ENCODE data around the gene TPRN.

Gene TPRN

DNA sequence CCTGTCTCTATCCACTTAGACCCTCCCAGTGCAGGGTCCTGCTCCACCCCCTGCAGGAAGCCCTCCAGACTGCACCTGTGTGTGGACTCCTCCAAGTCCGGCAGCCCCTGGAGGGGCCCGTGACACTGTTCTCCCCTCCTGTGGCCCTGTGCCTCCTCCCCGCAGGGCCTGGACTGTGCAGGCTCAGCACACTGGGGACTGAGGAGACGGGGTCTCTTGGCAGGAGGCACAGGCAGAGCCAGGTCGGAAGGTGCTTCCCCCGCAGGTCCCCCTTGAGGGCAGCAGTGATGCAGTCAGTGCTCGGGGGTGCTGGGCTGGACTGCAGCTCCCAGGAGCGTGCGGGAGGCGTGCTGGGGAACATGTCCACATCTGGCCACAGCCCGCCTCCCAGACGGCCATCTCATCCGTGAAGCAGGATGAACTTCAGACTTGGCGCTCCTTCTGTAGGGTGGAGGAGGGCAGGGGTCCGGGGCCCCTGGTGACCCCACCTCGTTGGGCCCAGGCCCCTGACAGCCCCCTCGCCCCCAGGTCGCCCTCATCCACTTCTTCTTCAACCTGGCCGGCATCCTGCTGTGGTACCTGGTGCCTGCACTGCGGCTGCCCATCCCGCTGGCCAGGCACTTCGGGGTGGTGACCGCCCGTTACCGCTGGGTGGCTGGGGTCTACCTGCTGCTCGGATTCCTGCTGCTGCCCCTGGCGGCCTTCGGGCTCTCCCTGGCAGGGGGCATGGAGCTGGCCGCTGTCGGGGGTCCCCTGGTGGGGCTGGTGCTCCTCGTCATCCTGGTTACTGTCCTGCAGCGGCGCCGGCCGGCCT lies 35.1 kb upstream of the TPRN start:
- DNase-seq, result peak in 1 of 5 donors; percentile 8

DNA sequence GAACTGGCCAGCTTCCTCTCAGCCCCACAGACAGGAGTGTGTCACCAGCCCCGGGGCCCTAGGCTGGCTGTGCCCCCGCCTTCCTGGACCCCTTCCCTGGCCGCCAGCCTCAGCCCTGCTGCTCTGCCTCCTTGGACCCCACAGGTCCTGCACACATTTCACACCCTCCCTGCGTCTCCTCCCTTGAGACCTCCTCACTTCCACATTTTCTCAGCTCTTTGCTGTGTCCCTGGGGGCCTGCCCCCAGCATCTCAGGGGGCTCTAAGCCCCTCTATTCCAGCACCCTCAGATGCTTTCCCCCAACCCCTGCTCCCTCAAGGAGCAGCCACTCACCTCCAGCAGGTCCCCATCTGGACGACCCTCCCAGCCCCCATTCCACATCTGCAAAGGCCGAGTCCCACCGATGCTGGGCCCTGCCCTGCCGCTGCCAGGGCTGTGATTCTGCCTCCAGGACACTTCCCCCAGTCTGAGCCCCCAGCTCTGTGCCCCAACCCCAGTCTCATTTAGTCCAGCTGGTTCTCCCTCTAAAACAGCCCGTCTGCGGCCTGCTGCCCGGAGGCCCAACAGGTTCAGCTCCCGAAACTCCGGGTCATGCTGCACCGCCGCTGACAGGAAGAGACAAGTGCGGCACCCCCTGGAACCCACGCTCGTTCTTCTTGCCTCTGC lies 34.4 kb upstream of the TPRN start:
- DNase-seq, result peak in 1 of 5 donors; percentile 2

DNA sequence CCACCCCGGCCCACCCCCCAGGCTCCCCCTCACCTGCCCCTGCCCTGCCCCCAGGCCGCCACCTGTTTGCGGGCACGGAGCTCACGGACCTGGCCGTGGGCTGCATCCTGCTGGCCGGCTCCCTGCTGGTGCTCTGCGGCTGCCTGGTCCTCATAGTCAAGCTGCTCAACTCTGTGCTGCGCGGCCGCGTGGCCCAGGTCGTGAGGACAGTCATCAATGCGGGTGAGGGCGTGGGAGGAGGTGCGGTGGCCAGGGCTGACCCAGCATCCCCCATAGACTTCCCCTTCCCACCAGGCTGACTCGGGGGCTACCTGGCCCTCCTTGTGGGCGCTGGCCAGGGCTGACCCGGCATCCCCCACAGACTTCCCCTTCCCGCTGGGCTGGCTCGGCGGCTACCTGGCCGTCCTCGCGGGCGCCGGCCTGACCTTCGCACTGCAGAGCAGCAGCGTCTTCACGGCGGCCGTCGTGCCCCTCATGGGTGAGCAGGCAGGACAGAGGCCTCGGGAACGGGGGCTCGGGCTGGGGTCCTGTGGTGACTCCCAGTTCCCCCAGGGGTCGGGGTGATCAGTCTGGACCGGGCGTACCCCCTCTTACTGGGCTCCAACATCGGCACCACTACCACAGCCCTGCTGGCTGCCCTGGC lies 33.6 kb upstream of the TPRN start:
- peak in 1 of 5 donors; percentile 2 for DNase-seq

DNA sequence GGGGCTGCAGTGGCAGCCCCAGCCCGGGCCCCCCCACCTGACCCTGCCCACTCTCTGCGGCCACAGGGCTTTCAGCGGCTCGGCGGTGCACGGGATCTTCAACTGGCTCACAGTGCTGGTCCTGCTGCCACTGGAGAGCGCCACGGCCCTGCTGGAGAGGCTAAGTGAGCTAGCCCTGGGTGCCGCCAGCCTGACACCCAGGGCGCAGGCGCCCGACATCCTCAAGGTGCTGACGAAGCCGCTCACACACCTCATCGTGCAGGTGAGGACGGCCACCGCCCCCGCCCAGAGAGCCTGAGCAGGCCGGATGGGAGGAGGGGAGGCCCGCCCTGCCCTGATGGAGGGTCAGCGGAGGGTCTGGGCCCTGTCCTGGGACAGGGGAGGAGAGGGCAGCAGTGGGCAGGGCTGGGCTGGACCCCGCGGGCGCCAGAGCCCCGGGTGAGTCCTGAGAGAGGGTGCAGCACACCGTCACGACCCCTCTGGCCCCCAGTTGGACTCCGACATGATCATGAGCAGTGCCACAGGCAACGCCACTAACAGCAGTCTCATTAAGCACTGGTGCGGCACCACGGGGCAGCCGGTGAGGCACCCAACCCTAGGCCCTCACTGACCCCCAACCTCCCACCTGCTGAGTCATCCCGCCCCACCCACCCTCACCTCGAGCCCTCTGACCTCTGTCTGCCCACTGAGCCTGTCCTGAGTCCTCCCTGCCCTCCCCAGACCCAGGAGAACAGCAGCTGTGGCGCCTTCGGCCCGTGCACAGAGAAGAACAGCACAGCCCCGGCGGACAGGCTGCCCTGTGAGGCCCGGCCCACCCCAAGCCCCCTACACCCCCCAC lies 32.8 kb upstream of the TPRN start:
- no peak for DNase-seq

- no peak for DNase-seq
Measured at GRCh38 chr9:137232510-137232909, 32.0 kb upstream of the TPRN start.

- DNase-seq, result no peak
Measured at GRCh38 chr9:137232101-137232500, 31.6 kb upstream of the TPRN start.

GRCh38 chr9:137231372-137232039 lies 31.0 kb upstream of the TPRN start:
- no peak for DNase-seq

DNA sequence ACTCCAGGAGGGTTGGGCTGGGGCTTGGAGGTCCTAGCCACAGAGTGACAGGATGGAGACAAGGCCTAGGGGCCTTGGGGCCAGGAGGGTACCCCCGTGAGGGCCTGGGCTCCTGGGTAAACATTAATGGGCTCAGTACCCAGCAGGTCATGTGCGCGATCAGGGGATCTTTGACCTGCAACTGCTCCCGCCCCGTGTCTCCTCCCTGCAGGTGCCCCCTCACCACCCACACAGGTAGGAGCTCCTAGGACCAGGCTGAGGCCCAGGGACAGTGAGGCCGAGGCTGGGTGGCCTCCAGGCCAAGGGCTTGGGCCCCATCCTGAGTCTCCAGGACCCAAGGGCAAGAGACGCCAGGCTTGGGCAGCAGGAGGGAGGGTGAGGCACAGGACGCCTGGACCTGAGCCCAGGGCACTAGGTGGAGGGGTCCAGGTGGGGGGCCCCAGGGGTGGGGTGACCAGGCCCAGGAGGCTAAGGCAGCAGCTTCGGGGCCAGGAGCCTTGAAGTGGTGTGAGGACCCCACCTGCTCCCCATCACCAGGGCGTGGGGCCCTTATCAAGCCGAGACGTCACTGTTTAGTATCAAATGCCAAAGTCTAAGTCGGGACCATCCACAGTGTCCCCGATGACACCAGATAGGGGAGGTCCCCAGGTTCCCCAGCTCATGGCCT lies 30.3 kb upstream of the TPRN start, which contains the start of gene SLC34A3:
Gene SLC34A3 (plus strand): TSS at position 197 of the 667 bp plus-strand sequence. CDS start 802 bp downstream, outside the sequence.
- no peak for DNase-seq

DNA sequence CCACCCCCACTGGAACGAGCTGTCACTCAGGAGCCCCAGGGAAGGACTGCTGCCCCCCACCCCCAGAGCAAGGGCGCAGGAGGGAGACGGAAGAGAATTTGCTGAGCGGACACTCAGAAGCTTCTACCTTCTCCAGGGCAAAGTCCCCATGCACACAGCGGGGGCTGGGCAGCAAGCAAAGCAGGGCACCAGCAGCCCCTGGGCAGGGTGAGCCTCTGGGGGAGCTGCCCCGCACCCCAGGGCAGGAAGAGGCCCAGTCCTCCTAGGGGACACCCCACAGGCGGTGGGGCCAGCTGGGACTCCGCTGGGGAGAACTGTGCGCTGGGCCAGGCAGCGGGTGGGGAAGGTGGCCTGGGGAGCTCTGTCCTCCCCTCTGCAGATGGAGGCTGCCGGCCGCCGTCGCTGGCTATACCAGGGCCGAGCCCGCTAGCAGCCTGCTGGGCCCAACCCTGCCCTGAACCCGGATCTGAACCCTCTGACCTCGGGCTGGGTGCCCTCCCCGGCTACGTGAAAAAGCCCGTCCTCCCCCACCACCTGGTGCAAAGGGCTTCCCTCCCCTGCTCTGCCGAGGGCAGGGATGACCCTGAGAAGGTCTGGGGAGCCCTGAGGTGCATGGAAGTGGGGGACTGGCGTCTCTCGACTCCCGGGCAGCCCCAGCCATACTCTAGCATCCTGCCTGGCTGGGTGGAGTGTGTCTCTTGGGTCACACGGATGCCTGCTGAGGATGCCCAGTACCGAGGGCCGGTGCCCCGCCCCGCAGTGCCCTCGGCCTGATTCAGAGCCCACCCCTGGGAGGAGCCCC lies 29.6 kb upstream of the TPRN start:
- no peak for DNase-seq

DNA sequence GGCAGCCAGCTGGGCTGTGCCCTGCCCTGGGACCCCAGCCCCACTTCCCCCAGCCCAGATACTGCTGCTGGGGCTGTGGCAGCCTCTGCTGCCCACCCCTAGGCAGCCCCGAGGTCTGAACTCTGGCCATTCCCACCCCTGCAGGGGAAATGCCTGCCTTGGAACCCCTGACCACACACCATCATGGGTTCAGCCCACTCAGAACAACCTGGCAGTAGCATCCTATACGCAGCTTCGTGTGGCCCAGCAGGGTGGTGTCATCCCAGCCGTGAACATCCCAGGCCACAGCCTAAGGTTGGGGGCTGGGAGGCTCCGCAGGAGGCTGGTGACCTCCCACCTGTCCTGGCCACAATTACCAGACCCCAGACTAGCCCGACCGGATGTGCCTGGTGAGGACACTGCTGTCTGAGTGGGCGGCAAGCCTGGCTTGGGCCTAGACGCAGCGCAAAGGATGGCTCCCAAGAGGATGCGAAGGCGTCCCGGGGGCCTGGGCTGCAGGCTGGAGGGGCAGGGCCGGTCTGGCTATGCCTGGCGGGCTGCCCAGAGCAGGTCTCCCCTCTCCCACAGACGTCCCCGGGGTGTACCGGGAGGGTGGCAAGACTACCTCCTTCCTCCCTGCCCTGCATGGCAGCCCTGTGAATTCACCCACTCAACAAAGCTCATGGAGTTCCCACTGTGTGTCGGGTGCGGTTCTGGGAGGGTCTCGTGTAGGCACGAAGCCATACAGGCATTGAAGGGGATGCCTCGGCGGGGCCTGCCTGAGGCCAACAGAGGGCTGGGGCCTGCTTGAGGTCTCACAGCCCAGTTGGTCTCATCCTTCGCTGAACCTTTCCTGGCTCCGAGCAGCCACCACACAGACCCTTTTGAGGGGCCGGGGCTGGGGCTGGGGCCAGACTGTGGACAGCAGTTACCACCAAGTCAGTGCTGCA lies 28.7 kb upstream of the TPRN start:
- DNase-seq, result no peak

DNA sequence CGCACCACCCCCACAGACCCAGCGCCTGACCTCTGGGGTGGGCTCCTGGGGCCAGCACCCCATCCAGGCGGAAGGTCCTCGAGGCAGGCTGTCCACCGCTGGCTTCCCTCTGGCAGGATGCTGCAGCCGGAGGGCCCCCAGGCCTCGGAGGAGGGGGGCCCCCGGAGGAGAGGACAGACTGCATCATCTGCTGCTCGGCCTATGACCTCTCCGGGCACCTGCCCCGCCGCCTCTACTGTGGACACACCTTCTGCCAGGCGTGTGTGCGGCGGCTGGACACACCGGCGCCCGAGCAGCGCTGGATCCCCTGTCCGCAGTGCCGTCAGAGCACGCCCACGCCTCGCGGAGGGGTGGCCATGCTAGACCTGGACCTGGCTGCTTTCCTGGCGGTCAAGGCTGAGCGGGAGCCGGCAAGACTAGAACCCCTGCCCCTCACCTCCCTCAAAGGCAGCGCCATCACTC lies 28.0 kb upstream of the TPRN start:
- no peak for DNase-seq

DNA sequence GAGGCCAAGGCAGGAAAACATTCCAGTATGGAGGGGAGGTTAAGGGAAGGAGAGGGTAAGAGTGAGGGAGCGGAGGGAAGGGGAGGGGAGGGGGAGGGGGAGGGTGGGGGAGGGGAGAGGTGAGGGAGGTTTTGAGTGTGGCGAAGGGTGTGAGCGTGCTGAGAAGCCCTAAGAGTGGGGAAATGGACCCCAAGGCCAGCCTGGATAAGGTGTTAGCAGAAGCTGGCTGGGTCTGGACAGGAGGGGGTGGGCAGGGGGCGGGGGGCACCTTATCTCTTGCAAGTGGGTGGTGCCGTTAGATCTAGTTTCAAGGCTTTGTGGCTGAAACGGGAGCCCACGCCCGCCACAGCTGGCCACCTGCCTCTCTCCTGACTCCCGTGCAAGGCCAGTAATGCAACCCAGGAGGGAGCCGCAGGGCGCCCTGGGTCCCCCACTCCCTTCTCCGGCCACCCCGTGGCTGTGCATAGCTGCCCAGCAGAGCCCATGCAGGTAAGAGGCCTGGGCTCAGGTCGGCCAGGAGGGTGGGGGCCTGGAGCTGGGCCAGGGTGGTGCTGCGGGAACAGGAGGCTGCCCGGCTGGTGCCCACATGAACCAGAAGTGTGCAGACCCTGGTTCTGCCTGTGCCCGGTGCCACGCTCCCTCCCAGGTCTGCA lies 27.4 kb upstream of the TPRN start:
- DNase-seq, result no peak

GRCh38 chr9:137227054-137227852 lies 26.7 kb upstream of the TPRN start, which contains the start of gene RNF224:
TSS of gene RNF224 (plus strand) at chr9:137227502. CDS start at chr9:137228336, 834 bp downstream.
- peak; percentile 55 to 78 (median 75) for DNase-seq

DNA sequence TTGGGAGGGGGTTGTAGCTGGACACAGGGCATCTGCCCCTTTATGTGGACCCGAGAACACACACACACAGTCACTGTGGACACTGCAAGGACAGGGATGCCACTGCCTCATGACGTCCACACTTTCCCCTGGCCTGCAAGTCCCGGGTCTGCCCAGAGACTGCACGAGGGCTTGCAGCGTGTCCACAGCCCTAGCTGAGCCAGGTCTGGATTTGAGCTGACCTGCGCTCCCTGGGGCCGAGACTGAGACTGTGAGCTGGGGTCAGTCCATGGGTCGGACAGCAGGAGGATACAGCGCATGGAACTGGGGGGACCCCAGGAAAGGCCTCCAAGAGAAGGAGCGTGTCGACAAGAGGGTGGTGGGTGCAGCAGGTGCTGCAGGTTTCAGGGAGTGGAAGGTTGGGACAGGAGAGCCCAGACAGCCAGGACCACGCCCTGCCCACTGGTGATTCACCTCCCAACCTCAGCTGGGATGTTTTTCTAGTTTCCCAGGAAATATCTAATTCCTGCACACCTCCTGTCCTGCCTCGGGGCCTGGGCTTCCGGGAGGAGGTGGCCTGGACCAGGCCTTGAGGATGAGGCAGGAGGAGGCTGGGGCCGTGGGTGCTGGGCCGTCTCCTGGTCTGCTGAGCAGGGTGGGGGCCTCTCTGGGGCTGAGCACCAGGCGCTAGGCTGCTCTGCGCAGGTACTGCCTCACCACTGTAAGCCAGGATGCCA lies 26.0 kb upstream of the TPRN start:
- no peak for DNase-seq

GRCh38 chr9:137225699-137226331 lies 25.3 kb upstream of the TPRN start:
- no peak for DNase-seq

- DNase-seq, result no peak
Measured at GRCh38 chr9:137224830-137225694, 24.5 kb upstream of the TPRN start, which contains the start of gene CYSRT1. TSS of gene CYSRT1 (plus strand) at chr9:137225174. CDS start at chr9:137225622, 448 bp downstream.

Data from T-helper 1 cell (primary cell).